ENCODE data around the gene ZNF408.

The ZNF408 gene

DNA sequence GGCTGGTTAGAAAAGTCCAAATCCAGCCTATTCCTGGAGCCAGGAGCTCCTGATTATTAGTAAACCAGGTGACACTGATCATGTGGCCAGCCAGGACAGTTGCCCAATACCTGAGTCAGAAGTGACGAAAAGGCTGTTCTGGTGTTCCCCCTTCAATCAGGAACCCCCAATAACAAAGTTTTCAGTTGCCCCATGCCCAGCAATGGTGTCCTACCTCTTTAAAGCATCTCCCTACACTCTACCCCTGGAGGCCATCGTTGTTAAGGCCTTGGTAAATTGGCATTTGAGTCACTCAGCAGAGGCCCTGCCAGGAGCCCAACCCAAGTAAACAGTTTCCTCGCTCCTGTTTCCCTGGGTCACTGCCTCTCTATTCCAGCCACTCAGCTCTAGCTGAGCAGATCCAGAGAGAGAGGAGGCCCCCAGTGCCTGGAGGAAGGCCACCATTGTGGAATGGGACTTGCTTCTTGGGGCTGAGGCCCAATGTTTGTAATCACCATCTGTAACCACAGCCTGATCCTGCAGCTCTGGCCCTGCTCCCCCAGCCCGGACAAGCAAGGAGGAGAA is 25.5 kb upstream of the ZNF408 start:
- Histone ChIP-seq H3K9me3 (ENCODE audit: insufficient read depth, low read length) (no peaks in the 10 kb centered on the region), H3K27me3 (ENCODE audit: low read length) (no peaks in the 10 kb centered on the region), H2AFZ (ENCODE audit: low read depth, low read length, severe bottlenecking) (no peak overlapping the region), H4K20me1 (ENCODE audit: low read depth, low read length) (no peaks in the 10 kb centered on the region), H3K4me3 (ENCODE audit: insufficient read depth, low read length, poor library complexity, severe bottlenecking) (no peak overlapping the region), H3K27ac (ENCODE audit: low read depth, low read length) (no peak overlapping the region), H3K79me2 (ENCODE audit: insufficient read depth, low read length) (no peaks in the 10 kb centered on the region), H3K36me3 (ENCODE audit: low read length) (no peaks in the 10 kb centered on the region), H3K9ac (ENCODE audit: low read length) (no peak overlapping the region), H3K9me2 (replicated peaks; ENCODE audit: insufficient read depth, low read length) (no peaks in the 10 kb centered on the region), H3F3A (ENCODE audit: insufficient read depth) (no peaks in the 10 kb centered on the region), H3K4me2 (ENCODE audit: low read depth, low read length, poor library complexity, severe bottlenecking) (no peak overlapping the region)
- TF ChIP-seq EZH2phosphoT487 (conservative IDR thresholded peaks at IDR 0.05; ENCODE audit: low read length): no peak
- TF ChIP-seq, protein P1, sequence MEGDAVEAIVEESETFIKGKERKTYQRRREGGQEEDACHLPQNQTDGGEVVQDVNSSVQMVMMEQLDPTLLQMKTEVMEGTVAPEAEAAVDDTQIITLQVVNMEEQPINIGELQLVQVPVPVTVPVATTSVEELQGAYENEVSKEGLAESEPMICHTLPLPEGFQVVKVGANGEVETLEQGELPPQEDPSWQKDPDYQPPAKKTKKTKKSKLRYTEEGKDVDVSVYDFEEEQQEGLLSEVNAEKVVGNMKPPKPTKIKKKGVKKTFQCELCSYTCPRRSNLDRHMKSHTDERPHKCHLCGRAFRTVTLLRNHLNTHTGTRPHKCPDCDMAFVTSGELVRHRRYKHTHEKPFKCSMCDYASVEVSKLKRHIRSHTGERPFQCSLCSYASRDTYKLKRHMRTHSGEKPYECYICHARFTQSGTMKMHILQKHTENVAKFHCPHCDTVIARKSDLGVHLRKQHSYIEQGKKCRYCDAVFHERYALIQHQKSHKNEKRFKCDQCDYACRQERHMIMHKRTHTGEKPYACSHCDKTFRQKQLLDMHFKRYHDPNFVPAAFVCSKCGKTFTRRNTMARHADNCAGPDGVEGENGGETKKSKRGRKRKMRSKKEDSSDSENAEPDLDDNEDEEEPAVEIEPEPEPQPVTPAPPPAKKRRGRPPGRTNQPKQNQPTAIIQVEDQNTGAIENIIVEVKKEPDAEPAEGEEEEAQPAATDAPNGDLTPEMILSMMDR (IDR thresholded peaks at IDR 0.05; ENCODE audit: insufficient read depth, low read length, poor library complexity, severe bottlenecking): no peak

DNA sequence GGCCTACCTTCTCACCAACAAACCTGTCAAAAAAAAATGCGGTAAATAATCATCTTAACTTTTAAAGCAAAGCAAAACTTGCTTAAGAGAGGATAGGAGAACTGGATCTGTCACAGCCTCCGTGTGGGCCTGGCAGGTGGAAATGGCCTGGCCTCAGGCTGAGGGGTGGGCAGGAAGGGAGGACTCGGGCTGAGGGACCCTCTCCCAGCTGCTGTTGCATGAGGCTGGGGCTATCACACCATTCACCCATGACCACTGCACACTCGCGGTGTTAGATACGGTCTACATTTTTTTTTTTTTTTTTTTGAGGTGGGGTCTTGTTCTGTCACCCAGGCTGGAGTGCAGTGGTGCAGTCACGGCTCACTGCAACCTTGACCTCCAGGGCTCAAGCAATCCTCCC is 24.9 kb upstream of the ZNF408 start:
- no peaks in the 10 kb centered on the region for H4K20me1 ChIP-seq (ENCODE audit: low read depth, low read length)
- no peaks in the 10 kb centered on the region for H3K9me3 ChIP-seq (ENCODE audit: insufficient read depth, low read length)
- H3K4me3 ChIP-seq (ENCODE audit: insufficient read depth, low read length, poor library complexity, severe bottlenecking): no peak overlapping the region
- H3K27me3 ChIP-seq (ENCODE audit: low read length): no peaks in the 10 kb centered on the region
- H3K9me2 ChIP-seq (replicated peaks; ENCODE audit: insufficient read depth, low read length): no peaks in the 10 kb centered on the region
- H3K9ac ChIP-seq (ENCODE audit: low read length): no peak overlapping the region
- no peaks in the 10 kb centered on the region for H3K79me2 ChIP-seq (ENCODE audit: insufficient read depth, low read length)
- H3F3A ChIP-seq (ENCODE audit: insufficient read depth): no peaks in the 10 kb centered on the region
- no peak overlapping the region for H3K27ac ChIP-seq (ENCODE audit: low read depth, low read length)
- no peak overlapping the region for H3K4me2 ChIP-seq (ENCODE audit: low read depth, low read length, poor library complexity, severe bottlenecking)
- H3K36me3 ChIP-seq (ENCODE audit: low read length): no peaks in the 10 kb centered on the region
- no peak overlapping the region for H2AFZ ChIP-seq (ENCODE audit: low read depth, low read length, severe bottlenecking)
- TF ChIP-seq, protein P1 (IDR thresholded peaks at IDR 0.05; ENCODE audit: insufficient read depth, low read length, poor library complexity, severe bottlenecking): no peak
- no peak for TF ChIP-seq EZH2phosphoT487 (conservative IDR thresholded peaks at IDR 0.05; ENCODE audit: low read length)

DNA sequence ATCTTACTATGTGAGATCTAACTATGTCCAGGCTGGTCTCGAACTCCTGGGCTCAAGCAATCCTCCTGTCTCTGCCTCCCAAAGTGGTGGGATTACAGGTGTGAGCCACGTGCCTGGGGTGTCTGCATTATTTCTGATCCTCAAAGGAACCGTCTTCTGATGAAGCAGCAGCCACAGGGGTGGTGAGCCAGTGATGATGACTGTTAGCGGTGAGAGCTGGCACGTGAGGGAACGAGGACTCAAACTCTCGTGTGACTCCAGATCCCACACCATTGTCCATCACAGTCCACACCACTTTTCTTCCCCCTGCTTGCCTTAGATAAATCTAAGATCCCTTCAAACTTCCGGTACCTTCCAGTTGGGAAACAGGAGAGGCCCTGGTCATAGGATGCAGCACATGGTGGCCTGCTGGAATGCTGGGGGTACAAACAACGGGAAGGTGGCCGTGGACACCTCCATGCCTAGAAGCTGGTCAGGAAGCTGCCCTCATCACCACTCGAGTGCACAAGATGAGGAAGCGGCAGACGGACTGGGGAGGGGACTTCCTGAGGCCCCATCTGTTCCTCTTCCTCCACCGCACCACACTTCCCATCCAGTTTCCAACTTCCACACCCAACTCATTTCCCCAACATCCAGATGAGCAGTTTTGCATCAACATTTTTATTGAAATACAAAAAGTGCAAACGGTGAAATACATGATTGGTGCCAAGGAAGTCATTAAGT is 24.2 kb upstream of the ZNF408 start:
- Histone ChIP-seq H2AFZ (ENCODE audit: low read depth, low read length, severe bottlenecking) (no peak overlapping the region), H3K4me2 (ENCODE audit: low read depth, low read length, poor library complexity, severe bottlenecking) (no peak overlapping the region), H3F3A (ENCODE audit: insufficient read depth) (no peaks in the 10 kb centered on the region), H4K20me1 (ENCODE audit: low read depth, low read length) (no peaks in the 10 kb centered on the region), H3K36me3 (ENCODE audit: low read length) (no peaks in the 10 kb centered on the region), H3K79me2 (ENCODE audit: insufficient read depth, low read length) (no peaks in the 10 kb centered on the region), H3K9me3 (ENCODE audit: insufficient read depth, low read length) (no peaks in the 10 kb centered on the region), H3K27ac (ENCODE audit: low read depth, low read length) (no peak overlapping the region), H3K9me2 (replicated peaks; ENCODE audit: insufficient read depth, low read length) (no peaks in the 10 kb centered on the region), H3K4me3 (ENCODE audit: insufficient read depth, low read length, poor library complexity, severe bottlenecking) (no peak overlapping the region), H3K27me3 (ENCODE audit: low read length) (no peaks in the 10 kb centered on the region), H3K9ac (ENCODE audit: low read length) (no peak overlapping the region)
- TF ChIP-seq, protein P1 (IDR thresholded peaks at IDR 0.05; ENCODE audit: insufficient read depth, low read length, poor library complexity, severe bottlenecking): no peak
- no peak for TF ChIP-seq EZH2phosphoT487 (conservative IDR thresholded peaks at IDR 0.05; ENCODE audit: low read length)

Measured in SU-DHL-6 (cell line).